Hepatocyte (in vitro differentiated cells): ENCODE results near the gene ARHGAP6. TPM values are rescaled to one million over a fixed set of nuclear protein-coding genes. Genes with fewer than 3 reads are reported as not detected.

Experiments
- DNase-seq: peaks from one replicate; pipeline ENCODE4 v3.0.0-alpha.2; 2016; ENCODE audit warnings: low spot score
- H2AFZ ChIP-seq: fragments of 200-600 bp; sonication (generic); 2 replicates; pipeline ENCODE4 v1.6.0; 2016; ENCODE audit warnings: antibody characterized with exemption, mild to moderate bottlenecking
- H3K27ac ChIP-seq: fragments of 200-600 bp; sonication (generic); 2 replicates; pipeline ENCODE4 v1.5.1; 2016; ENCODE audit warnings: mild to moderate bottlenecking
- H3K27me3 ChIP-seq: fragments of 200-600 bp; sonication (generic); 2 replicates; pipeline ENCODE4 v1.6.1; 2016
- H3K36me3 ChIP-seq: fragments of 200-600 bp; sonication (generic); replicated peaks from 2 replicates; pipeline ENCODE4 v1.5.1; 2016; ENCODE audit warnings: low read depth; ENCODE audit not compliant: insufficient read depth
- H3K4me1 ChIP-seq: fragments of 200-600 bp; sonication (generic); 2 replicates; pipeline ENCODE4 v1.5.1; 2016; ENCODE audit warnings: mild to moderate bottlenecking, moderate library complexity; ENCODE audit not compliant: insufficient read depth
- H3K4me2 ChIP-seq: fragments of 200-600 bp; sonication (generic); 2 replicates; pipeline ENCODE4 v1.6.0; 2016
- H3K4me3 ChIP-seq: fragments of 200-600 bp; sonication (generic); 2 replicates; pipeline ENCODE4 v1.5.1; 2016; ENCODE audit warnings: mild to moderate bottlenecking
- H3K79me2 ChIP-seq: fragments of 200-600 bp; sonication (generic); 2 replicates; pipeline ENCODE4 v1.6.0; 2017; ENCODE audit warnings: mild to moderate bottlenecking
- H3K9me2 ChIP-seq: fragments of 200-600 bp; sonication (generic); replicated peaks from 2 replicates; pipeline ENCODE4 v1.6.0; 2017; ENCODE audit warnings: mild to moderate bottlenecking; ENCODE audit not compliant: insufficient read depth
- H3K9me3 ChIP-seq: fragments of 200-600 bp; sonication (generic); 2 replicates; pipeline ENCODE4 v1.5.1; 2016; ENCODE audit warnings: low read depth, mild to moderate bottlenecking
- H4K20me1 ChIP-seq: fragments of 200-600 bp; sonication (generic); 2 replicates; pipeline ENCODE4 v1.6.0; 2016; ENCODE audit warnings: mild to moderate bottlenecking; ENCODE audit not compliant: insufficient read depth, poor library complexity, severe bottlenecking
- EZH2 ChIP-seq: fragments of 200-600 bp; sonication (generic); IDR thresholded peaks from 2 replicates; pipeline ENCODE4 v1.6.1; 2016; ENCODE audit warnings: antibody characterized with exemption, mild to moderate bottlenecking, borderline replicate concordance
- EZH2phosphoT487 ChIP-seq: fragments of 200-600 bp; sonication (generic); IDR thresholded peaks from one replicate; pipeline ENCODE4 v1.6.1; 2018; ENCODE audit warnings: antibody characterized with exemption, mild to moderate bottlenecking, low read depth, moderate library complexity; ENCODE audit not compliant: unreplicated experiment, severe bottlenecking
- WGBS: methylation state at CpG from one replicate; pipeline ENCODE4 v1.1.6; 2016; ENCODE audit warnings: low lambda C conversion rate; ENCODE audit errors: missing lambda C conversion rate; 5-methylcytosine and 5-hydroxymethylcytosine counted together
- polyA plus RNA-seq: library from polyadenylated mRNA; unstranded; fragments of >200 nt; fragmentation: Nextera tagmentation; extraction: Ambion mirVana; gene quantifications from 2 replicates; pipeline ENCODE4 v1.2.1, GENCODE V29; 2016
- total RNA-seq: library from RNA; depleted of rRNA; stranded (reverse); fragments of >200 nt; gene quantifications from 2 replicates; pipeline ENCODE4 v1.2.3, GENCODE V29; 2014
- TF ChIP-seq, protein P1 (sequence below): fragments of 200-600 bp; sonication (generic); IDR thresholded peaks from 2 replicates; pipeline ENCODE4 v1.5.1; 2016; ENCODE audit warnings: antibody characterized with exemption, mild to moderate bottlenecking; ENCODE audit not compliant: poor library complexity

ARHGAP6 gene
- total and polyA plus RNA-seq, 2 experiments from 2014 or later = 4.9 to 6.9 TPM

DNA sequence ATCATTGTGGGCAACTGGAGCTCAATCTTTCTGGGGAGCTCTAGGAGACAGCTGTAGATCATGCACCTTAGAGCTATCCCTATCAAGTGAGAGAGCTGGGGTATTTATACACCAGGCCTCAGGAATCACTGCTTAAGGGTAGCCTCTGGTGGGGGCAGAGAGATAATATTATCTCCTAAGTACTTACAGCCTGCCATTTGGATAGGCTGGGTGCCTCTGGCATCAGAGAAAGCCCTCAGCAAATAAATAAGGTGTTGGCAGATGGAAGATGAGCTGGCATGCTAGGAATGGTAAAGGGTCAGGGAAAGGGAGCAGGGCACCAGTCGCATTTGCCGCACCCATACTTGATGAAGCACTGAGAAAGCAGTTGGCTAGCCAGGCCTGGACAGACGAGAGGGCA lies 478.7 kb downstream of the ARHGAP6 start:
- H3K4me1 ChIP-seq = no peaks in the 10 kb centered on the region
- H3K27ac ChIP-seq = no peak overlapping the region
- H3K79me2 ChIP-seq = no peaks in the 10 kb centered on the region
- H3K9me3 ChIP-seq = no peaks in the 10 kb centered on the region
- DNase-seq = no peak
- no peaks in the 10 kb centered on the region for H3K36me3 ChIP-seq
- TF ChIP-seq, protein P1, sequence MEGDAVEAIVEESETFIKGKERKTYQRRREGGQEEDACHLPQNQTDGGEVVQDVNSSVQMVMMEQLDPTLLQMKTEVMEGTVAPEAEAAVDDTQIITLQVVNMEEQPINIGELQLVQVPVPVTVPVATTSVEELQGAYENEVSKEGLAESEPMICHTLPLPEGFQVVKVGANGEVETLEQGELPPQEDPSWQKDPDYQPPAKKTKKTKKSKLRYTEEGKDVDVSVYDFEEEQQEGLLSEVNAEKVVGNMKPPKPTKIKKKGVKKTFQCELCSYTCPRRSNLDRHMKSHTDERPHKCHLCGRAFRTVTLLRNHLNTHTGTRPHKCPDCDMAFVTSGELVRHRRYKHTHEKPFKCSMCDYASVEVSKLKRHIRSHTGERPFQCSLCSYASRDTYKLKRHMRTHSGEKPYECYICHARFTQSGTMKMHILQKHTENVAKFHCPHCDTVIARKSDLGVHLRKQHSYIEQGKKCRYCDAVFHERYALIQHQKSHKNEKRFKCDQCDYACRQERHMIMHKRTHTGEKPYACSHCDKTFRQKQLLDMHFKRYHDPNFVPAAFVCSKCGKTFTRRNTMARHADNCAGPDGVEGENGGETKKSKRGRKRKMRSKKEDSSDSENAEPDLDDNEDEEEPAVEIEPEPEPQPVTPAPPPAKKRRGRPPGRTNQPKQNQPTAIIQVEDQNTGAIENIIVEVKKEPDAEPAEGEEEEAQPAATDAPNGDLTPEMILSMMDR = no peak
- no peak for TF ChIP-seq EZH2phosphoT487
- TF ChIP-seq EZH2 = no peak
- no peak overlapping the region for H2AFZ ChIP-seq
- H3K4me3 ChIP-seq = no peak overlapping the region
- H3K4me2 ChIP-seq = no peak overlapping the region
- no peaks in the 10 kb centered on the region for H3K27me3 ChIP-seq
- no peaks in the 10 kb centered on the region for H3K9me2 ChIP-seq
- 87% methylated on average over 3 of the region's 3 CpGs for WGBS
- no peaks in the 10 kb centered on the region for H4K20me1 ChIP-seq

DNA sequence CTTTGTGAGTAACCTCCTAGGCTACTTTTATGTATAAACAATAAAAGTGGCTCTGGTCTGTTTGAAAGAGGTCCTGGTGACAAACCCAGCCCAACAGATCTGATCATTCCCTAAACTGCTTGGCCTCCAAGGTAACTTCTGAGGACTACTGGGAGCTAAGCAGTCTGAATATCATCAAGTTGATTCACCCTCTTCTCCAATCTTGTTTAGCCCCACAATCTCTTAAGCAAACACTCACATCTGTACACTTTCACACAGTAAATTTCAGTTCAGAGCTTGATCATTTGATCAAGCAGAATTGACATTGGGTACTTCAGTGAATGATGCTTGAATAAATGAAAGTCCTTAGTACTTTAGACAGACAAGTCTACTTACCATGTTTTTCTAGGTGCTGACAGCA lies 479.9 kb downstream of the ARHGAP6 start:
- Histone ChIP-seq H3K79me2 (no peaks in the 10 kb centered on the region), H3K9me2 (no peaks in the 10 kb centered on the region), H3K4me2 (no peak overlapping the region), H3K27me3 (no peaks in the 10 kb centered on the region), H3K4me3 (no peak overlapping the region), H4K20me1 (no peaks in the 10 kb centered on the region), H3K9me3 (no peaks in the 10 kb centered on the region), H3K36me3 (no peaks in the 10 kb centered on the region), H3K27ac (no peak overlapping the region), H3K4me1 (no peaks in the 10 kb centered on the region), H2AFZ (no peak overlapping the region)
- TF ChIP-seq EZH2 (no peak), EZH2phosphoT487 (no peak)
- TF ChIP-seq, protein P1 = no peak
- DNase-seq = no peak

GRCh38 chrX:11180571-11180970 lies 485.1 kb downstream of the ARHGAP6 start:
- Histone ChIP-seq H3K36me3 (no peaks in the 10 kb centered on the region), H2AFZ (no peak overlapping the region), H3K27me3 (no peaks in the 10 kb centered on the region), H3K27ac (no peak overlapping the region), H3K9me2 (no peaks in the 10 kb centered on the region), H3K4me2 (no peak overlapping the region), H3K4me1 (no peaks in the 10 kb centered on the region), H3K79me2 (no peaks in the 10 kb centered on the region), H3K4me3 (no peak overlapping the region), H3K9me3 (no peaks in the 10 kb centered on the region), H4K20me1 (no peaks in the 10 kb centered on the region)
- 76% methylated on average over 5 of the region's 5 CpGs for WGBS
- TF ChIP-seq EZH2 (no peak), EZH2phosphoT487 (no peak)
- TF ChIP-seq, protein P1 = no peak
- no peak for DNase-seq

DNA sequence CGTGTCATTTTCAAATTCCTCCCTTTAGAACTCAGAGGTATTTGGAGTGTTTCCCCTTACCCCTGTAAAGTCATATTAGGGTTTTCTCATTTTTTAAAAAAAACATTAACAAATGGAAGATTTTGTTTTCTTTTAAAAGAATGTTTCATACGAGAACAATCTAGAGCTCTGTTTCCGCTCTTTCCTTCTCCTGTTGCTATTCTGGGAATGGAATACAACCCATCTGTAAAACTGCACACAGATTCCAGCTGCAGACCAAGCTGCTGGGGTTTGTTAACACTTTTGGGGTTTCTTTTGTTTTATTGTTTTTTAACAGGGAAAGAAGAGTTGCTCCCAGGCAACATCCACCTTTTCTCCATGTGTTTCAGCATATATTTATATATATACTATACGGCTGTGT lies 493.3 kb downstream of the ARHGAP6 start:
- Histone ChIP-seq H3K27ac (no peak overlapping the region), H3K4me1 (no peaks in the 10 kb centered on the region), H3K79me2 (no peaks in the 10 kb centered on the region), H3K27me3 (no peaks in the 10 kb centered on the region), H3K36me3 (no peaks in the 10 kb centered on the region), H2AFZ (no peak overlapping the region), H3K9me2 (no peaks in the 10 kb centered on the region), H3K4me3 (no peak overlapping the region), H3K9me3 (no peaks in the 10 kb centered on the region), H4K20me1 (no peaks in the 10 kb centered on the region), H3K4me2 (no peak overlapping the region)
- TF ChIP-seq EZH2 (no peak), EZH2phosphoT487 (no peak)
- TF ChIP-seq, protein P1 = no peak
- no peak for DNase-seq
- 83% methylated on average over 4 of the region's 4 CpGs for WGBS
